K562 (cell line): ENCODE measurements around the gene EXOSC9.

ENCODE experiments used
- CBX8 ChIP-seq: fragments of 200-600 bp; sonication (generic); IDR thresholded peaks from 2 replicates; pipeline ENCODE4 v1.6.1; 2012; ENCODE audit warnings: borderline replicate concordance, mixed run types, low read depth, mild to moderate bottlenecking, moderate library complexity, mixed read lengths, low read length, control low read depth, inconsistent platforms; ENCODE audit not compliant: poor library complexity, severe bottlenecking; ENCODE audit errors: extremely low read depth
- CTCF ChIP-seq, 3 experiments: IDR thresholded peaks in 2 of 3; conservative IDR thresholded peaks in 1 of 3; 2 replicates each; pipeline ENCODE4 v1.5.1; 2011 to 2012; ENCODE audit warnings: low read length in 3 of 3, mild to moderate bottlenecking in 3 of 3, control low read depth in 2 of 3, improper control_type of control experiment in 1 of 3, inconsistent platforms in 1 of 3, low read depth in 1 of 3, mixed read lengths in 1 of 3, moderate library complexity in 1 of 3; ENCODE audit not compliant: insufficient read depth in 2 of 3
- PHB2 ChIP-seq: fragments of 450-650 bp; IDR thresholded peaks from 2 replicates; pipeline ENCODE4 v1.6.1; 2017; ENCODE audit warnings: low read depth
- POLR2A ChIP-seq: fragments of 450-650 bp; conservative IDR thresholded peaks from 2 replicates; pipeline ENCODE4 v1.6.1; 2016
- RFX5 ChIP-seq: IDR thresholded peaks from 2 replicates; pipeline ENCODE4 v1.6.1; 2011; ENCODE audit warnings: low read depth, mild to moderate bottlenecking, improper control_type of control experiment, low read length
- TAF1 ChIP-seq: IDR thresholded peaks from 2 replicates; pipeline ENCODE4 v1.6.1; 2011; ENCODE audit warnings: mild to moderate bottlenecking, low read length, moderate library complexity; ENCODE audit not compliant: insufficient read depth, control insufficient read depth, severe bottlenecking; ENCODE audit errors: extremely low read depth
- ZNF785 ChIP-seq: fragments of 250-450 bp; sonication (Bioruptor Pico); IDR thresholded peaks from 2 replicates; pipeline ENCODE4 v1.4.0; 2020; ENCODE audit warnings: mild to moderate bottlenecking

GRCh38 chr4:121784975-121785374 lies 16.1 kb upstream of the EXOSC9 start:
- no peak for TF ChIP-seq POLR2A
- TF ChIP-seq CBX8, result no peak
- TF ChIP-seq TAF1, result no peak
- TF ChIP-seq RFX5, result no peak
- no peak for TF ChIP-seq CTCF (IDR thresholded peaks at IDR 0.05 in 2 of 3, conservative IDR thresholded peaks at IDR 0.05 in 1 of 3; ENCODE audit: insufficient read depth in 2 of 3, low read depth in 1 of 3, low read length in 3 of 3)
- TF ChIP-seq PHB2, result no peak
- TF ChIP-seq ZNF785 (CRISPR knock-in tag), result no peak
